Pericardium fibroblast (primary cell): ENCODE results near the gene SLC27A5. TPM values are rescaled to one million over a fixed set of nuclear protein-coding genes. Genes with fewer than 3 reads are reported as not detected.

Experiments used
- total RNA-seq: library from RNA; depleted of rRNA; stranded (reverse); fragments of >200 nt; gene quantifications from 2 replicates; pipeline ENCODE4 v1.2.3, GENCODE V29; 2015

SLC27A5 gene
- 2.8 and 3.0 TPM in 2 replicates for total RNA-seq

DNA sequence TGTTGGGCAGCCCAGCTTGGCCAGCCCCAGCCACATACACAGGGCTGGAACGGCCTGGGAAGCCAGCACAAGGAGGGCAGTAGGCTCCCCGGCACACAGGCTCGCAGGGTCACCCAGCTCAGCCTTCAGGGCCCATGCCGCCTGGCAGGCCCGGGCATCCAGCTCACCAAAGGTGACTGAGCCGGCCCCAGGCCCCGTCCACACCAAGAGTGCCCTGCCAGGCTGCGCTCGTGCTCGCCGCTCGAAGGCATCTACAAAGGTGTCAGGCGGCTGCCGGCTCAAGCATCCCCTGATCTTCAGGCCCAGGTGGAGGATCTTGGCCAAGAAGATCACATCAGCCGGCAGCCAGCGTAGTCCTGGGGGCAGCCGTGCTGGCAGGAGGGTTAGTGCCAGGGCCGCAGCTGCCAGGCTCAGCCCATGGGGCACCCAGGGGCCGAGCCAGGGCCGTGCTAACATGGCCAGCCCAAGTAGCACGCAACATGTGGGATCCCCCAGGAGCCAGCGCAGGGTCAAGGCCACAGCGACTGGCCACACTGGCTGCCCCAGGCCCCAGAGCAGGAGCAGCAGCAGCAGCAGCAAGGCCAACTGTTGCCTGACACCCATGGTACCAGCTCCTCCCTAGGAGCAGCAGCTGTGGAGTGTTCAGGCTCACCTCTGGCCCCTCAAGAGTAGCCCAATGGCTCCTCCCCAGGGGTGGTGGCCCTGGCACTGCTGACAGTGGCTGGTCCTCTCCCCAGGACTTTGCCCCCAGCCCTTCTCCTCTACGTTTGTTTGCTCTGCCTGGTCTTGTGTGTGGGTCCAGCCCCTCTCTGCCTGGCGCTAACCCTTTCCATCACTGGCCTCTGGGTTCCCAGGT, at the start of gene SLC27A5:
Gene SLC27A5, minus strand, starts transcription at position 640 of the 856 bp plus-strand sequence. Its CDS starts 37 bp downstream, at position 603.

DNA sequence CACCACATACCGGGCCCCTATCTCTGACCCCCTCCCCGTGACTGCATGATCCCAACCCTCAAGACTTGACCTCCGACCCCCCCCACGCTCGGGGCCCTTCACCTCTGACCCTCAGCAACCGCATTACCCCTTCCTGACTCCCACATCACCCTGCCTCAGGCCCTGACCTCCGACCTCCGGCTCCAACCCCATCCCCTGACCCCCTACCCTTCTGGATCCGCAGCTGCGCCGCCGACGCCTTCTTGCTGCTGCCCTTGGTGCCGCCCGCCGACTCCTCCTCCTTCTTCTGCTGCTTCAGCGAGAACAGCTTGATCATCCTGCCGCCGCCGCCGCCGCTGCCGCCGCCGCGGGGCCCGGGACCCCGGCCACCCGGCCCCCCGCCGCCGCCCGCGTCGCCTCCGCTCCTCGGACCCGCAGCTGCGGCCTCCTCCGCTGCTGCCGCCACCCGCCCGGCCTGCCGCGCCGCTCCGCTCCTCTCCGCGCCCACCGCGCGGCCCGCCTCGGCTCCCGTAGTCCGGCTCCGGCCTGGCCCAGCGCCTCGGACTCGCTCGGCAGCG, 46.4 kb upstream of the SLC27A5 start, which contains the start of gene UBE2M:
Gene UBE2M, minus strand, starts transcription at position 546 of the 557 bp plus-strand sequence. Its CDS starts 230 bp downstream, at position 316.

DNA sequence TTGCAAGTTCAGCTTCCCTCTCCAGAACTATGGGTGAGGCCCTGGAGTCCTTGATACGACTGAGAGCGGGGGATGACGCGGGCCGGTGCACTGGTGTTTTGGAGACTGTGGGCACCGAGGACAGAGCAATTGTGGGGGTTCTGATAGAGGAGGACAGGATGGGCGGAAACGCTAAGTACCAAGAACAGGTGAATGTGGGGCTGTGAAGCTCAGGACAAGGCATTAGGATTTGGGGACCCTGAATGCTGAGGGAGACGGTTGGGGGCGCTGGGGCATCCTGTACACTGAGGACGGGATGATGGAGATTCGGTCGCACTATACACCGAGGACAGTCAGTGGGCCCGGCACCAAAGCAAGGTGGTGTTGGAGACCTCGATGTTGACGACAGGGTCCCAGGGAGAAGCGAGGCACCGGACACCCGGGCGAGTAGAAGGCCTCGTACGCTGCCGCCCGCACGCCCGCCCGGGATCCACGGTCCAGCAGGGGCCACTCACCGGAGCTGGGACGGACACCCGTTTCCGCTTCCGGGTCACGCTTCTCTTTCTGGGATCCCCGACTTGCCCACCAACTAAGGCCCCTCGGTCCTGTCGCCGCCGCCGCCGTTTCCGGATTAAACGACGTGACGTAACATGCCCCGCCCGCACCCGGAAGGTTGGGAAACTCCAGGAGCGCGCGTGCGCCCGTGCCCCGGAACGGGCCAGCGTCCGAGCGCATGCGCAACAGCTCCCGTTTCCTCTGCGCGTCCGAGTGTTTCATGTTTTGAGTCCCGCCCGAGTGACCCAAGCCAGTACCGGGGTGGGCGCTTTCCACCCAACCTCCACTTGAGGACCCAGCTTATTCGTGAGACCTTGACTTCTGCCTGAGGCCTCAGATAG, 42.9 kb upstream of the SLC27A5 start, which contains the start of gene CHMP2A:
Gene CHMP2A, minus strand, starts transcription at position 612 of the 875 bp plus-strand sequence. CDS start 893 bp downstream, outside the sequence.

DNA sequence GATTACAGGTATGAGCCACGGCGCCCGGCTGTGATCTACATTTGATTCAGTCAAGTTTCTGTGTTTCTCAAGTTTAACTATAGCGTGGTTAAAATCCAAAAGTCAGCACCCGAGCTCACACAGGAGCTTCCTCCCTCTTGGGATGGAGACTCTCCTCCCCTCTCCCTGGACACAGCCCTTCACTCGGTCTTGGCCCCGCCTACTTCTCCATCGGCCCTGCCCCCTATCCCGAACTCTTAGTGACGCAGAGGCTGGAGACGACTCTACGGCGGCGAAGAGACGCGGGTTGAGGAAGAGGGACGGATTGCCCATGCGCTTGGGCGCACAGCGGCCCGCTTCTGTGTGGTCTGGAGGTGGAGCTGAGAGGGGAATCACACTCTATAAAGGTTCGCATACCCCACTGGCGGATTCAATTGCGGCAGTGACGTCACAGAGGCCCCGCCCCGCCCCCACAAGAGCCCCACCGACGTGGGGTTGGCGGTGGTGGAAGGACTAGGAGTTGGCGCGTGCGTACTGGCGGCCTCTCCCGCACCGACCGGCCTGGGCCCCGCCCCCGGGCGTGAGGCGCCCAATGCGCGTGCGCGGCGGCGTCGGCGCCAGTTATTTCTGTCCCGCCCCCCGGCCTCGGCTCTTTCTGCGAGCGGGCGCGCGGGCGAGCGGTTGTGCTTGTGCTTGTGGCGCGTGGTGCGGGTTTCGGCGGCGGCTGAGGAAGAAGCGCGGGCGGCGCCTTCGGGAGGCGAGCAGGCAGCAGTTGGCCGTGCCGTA, 32.2 kb upstream of the SLC27A5 start, which contains the start of gene TRIM28:
Gene TRIM28, plus strand, starts transcription at position 239 of the 765 bp plus-strand sequence. CDS start 694 bp downstream, outside the sequence.

GRCh38 chr19:58519355-58520256, 7.8 kb upstream of the SLC27A5 start, which contains the start of gene ZBTB45:
Gene ZBTB45, minus strand, starts transcription at chr19:58519810. Its CDS starts 2,137 bp downstream, at chr19:58517673.

DNA sequence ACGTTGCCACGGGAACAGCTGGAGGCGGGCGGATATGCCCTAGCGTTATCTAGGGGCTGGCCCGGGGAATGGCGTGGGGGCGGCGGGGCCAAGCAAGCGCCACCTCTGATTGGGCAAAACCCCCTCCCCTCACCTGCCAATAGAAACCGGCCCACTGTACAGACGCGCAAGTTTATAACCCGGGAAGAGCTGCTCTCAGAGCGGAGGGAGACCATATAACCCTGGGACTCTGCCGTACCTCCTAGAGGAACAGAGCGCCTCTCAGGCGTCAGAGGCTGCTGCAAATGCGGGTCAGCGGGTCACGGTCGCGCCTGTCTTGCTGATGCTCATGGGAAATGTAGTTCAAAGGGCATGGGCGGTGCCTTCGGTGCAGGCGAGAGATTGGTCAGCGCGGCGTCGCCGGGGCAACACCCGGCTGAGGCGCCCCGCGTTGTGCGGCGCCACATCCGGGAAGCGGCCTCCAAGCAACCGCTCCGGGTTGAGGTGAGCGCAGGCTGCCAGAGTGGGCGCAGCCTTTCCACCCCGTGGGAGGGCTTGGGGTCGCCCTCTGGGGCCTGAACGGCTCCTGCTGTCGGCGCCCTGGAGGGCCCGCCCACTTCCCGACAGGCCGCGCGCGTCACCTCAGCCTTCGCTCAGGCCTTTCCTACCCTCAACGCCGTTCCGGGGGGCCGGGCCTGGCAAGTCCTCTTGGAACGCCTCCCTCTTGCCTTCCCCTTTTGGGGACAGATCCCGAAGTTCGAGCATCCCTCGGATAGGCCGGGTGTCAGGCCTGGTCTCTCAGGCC, 35.9 kb downstream of the SLC27A5 start, which contains the start of gene ZNF446:
Gene ZNF446, plus strand, starts transcription at position 639 of the 784 bp plus-strand sequence. CDS start 867 bp downstream, outside the sequence.

GRCh38 chr19:58466760-58467589, 44.8 kb downstream of the SLC27A5 start, which contains the start of gene ZNF324:
Gene ZNF324, plus strand, starts transcription at chr19:58467080. Its CDS starts 2,106 bp downstream, at chr19:58469186.

GRCh38 chr19:58451358-58452101, 60.3 kb downstream of the SLC27A5 start, which contains the start of gene ZNF324B:
Gene ZNF324B, plus strand, starts transcription at chr19:58451622. Its CDS starts 2,080 bp downstream, at chr19:58453702.

Other genes with a start within 250 kb of the SLC27A5 start
- gene ZNF8, start 233.0 kb downstream of the SLC27A5 start, total RNA-seq, result 4.3 and 6.6 TPM in 2 replicates
- gene ERVK3-1, start 206.6 kb downstream of the SLC27A5 start, total RNA-seq, result 34.7 and 40.5 TPM in 2 replicates
- gene ZSCAN22, start 185.0 kb downstream of the SLC27A5 start, total RNA-seq, result 1.9 and 2.0 TPM in 2 replicates
- gene A1BG, start 158.5 kb downstream of the SLC27A5 start, total RNA-seq, result 16.1 and 31.5 TPM in 2 replicates
- 0.17 and 0.47 TPM in 2 replicates for gene ZNF497, start 149.2 kb downstream of the SLC27A5 start, total RNA-seq
- gene ZNF837, start 131.0 kb downstream of the SLC27A5 start, total RNA-seq, result 3.3 and 7.1 TPM in 2 replicates
- 2,866 and 3,935 TPM in 2 replicates for gene RPS5, start 124.7 kb downstream of the SLC27A5 start, total RNA-seq
- gene RNF225, start 116.3 kb downstream of the SLC27A5 start, total RNA-seq, result 0.09 TPM in 1 of 2 replicates, not detected in the other
- gene ZNF584, start 103.3 kb downstream of the SLC27A5 start, total RNA-seq, result 9.0 and 18.3 TPM in 2 replicates
- 3.8 and 4.4 TPM in 2 replicates for gene ZNF132, start 71.8 kb downstream of the SLC27A5 start, total RNA-seq
- gene ZNF324B, start 60.4 kb downstream of the SLC27A5 start, total RNA-seq, result 6.2 and 7.1 TPM in 2 replicates
- gene ZNF324, start 44.9 kb downstream of the SLC27A5 start, total RNA-seq, result 9.4 and 10.4 TPM in 2 replicates
- 14.0 and 15.7 TPM in 2 replicates for gene ZNF446, start 35.6 kb downstream of the SLC27A5 start, total RNA-seq
- 15.2 and 15.5 TPM in 2 replicates for gene ZBTB45, start 7.8 kb upstream of the SLC27A5 start, total RNA-seq
- 231 and 262 TPM in 2 replicates for gene TRIM28, start 32.1 kb upstream of the SLC27A5 start, total RNA-seq
- gene CHMP2A, start 43.1 kb upstream of the SLC27A5 start, total RNA-seq, result 106 and 140 TPM in 2 replicates
- 22.0 and 27.4 TPM in 2 replicates for gene UBE2M, start 46.6 kb upstream of the SLC27A5 start, total RNA-seq
- 11.6 and 18.3 TPM in 2 replicates for gene MZF1, start 61.3 kb upstream of the SLC27A5 start, total RNA-seq